Mesothelial cell of epicardium (in vitro differentiated cells): Measurements from ENCODE around the gene NKIRAS1. TPM values are rescaled to one million over a fixed set of nuclear protein-coding genes. Genes with fewer than 3 reads are reported as not detected.

Experiments
- DNase-seq, 2 experiments: peaks; one replicate each; pipeline ENCODE4 v3.0.0; 2021; ENCODE audit warnings: low spot score in 2 of 2; ENCODE audit not compliant: unreplicated experiment in 2 of 2
- H3K27ac Mint-ChIP-seq: 2 replicates; pipeline ENCODE4 v1.8.0; 2021; ENCODE audit warnings: mixed read lengths
- H3K27me3 Mint-ChIP-seq: 2 replicates; pipeline ENCODE4 v1.8.0; 2021; ENCODE audit warnings: low read depth, mixed read lengths
- H3K36me3 Mint-ChIP-seq: 2 replicates; pipeline ENCODE4 v1.8.0; 2021; ENCODE audit warnings: mixed read lengths
- H3K4me1 Mint-ChIP-seq: 2 replicates; pipeline ENCODE4 v1.8.0; 2021; ENCODE audit warnings: mixed read lengths
- H3K4me3 Mint-ChIP-seq: 2 replicates; pipeline ENCODE4 v1.8.0; 2021; ENCODE audit warnings: mild to moderate bottlenecking, moderate library complexity, mixed read lengths
- H3K9me3 Mint-ChIP-seq: 2 replicates; pipeline ENCODE4 v1.8.0; 2021; ENCODE audit warnings: mixed read lengths
- total RNA-seq: library from RNA; stranded (reverse); gene quantifications from 3 replicates; pipeline ENCODE4 v1.2.1, GENCODE V29; 2021
- TF ChIP-seq, protein P1 (sequence below): fragments of 200-600 bp; sonication (generic); IDR thresholded peaks from one replicate; pipeline ENCODE4 v1.5.0; 2021; ENCODE audit warnings: antibody characterized with exemption; ENCODE audit not compliant: unreplicated experiment

The NKIRAS1 gene
- total RNA-seq, 1 donor from 2014 or later = 8.7 TPM

- TF ChIP-seq, protein P1, sequence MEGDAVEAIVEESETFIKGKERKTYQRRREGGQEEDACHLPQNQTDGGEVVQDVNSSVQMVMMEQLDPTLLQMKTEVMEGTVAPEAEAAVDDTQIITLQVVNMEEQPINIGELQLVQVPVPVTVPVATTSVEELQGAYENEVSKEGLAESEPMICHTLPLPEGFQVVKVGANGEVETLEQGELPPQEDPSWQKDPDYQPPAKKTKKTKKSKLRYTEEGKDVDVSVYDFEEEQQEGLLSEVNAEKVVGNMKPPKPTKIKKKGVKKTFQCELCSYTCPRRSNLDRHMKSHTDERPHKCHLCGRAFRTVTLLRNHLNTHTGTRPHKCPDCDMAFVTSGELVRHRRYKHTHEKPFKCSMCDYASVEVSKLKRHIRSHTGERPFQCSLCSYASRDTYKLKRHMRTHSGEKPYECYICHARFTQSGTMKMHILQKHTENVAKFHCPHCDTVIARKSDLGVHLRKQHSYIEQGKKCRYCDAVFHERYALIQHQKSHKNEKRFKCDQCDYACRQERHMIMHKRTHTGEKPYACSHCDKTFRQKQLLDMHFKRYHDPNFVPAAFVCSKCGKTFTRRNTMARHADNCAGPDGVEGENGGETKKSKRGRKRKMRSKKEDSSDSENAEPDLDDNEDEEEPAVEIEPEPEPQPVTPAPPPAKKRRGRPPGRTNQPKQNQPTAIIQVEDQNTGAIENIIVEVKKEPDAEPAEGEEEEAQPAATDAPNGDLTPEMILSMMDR = no peak
- Mint-ChIP-seq H3K27ac (peak within 1 kb of the TSS; percentile 97), H3K4me1 (peaks cover 29% of the 10 kb centered on the region), H3K27me3 (no peaks in the 10 kb centered on the region), H3K9me3 (no peaks in the 10 kb centered on the region), H3K36me3 (no peaks in the 10 kb centered on the region), H3K4me3 (peak within 1 kb of the TSS; percentile 80)
- peak; percentile 73 to 81 for DNase-seq
These were observed 28.3 kb upstream of the NKIRAS1 start, which contains the start of gene NR1D2 for GRCh38 chr3:23944861-23945662. NR1D2 (plus strand) TSS chr3:23945286; CDS start chr3:23945579, 293 bp downstream.

GRCh38 chr3:23944007-23944783, 27.4 kb upstream of the NKIRAS1 start:
- H3K4me1 Mint-ChIP-seq = peaks cover 23% of the 10 kb centered on the region
- no peaks in the 10 kb centered on the region for H3K36me3 Mint-ChIP-seq
- H3K27me3 Mint-ChIP-seq = no peaks in the 10 kb centered on the region
- DNase-seq = no peak
- H3K9me3 Mint-ChIP-seq = no peaks in the 10 kb centered on the region
- TF ChIP-seq, protein P1 = no peak
- peak overlapping the region; percentile 74 for H3K4me3 Mint-ChIP-seq
- peak overlapping the region; percentile 75 for H3K27ac Mint-ChIP-seq

- Mint-ChIP-seq H3K27me3 (no peaks in the 10 kb centered on the region), H3K9me3 (peaks cover 7% of the 10 kb centered on the region), H3K4me3 (no peak overlapping the region), H3K4me1 (peaks cover 16% of the 10 kb centered on the region), H3K36me3 (no peaks in the 10 kb centered on the region), H3K27ac (no peak overlapping the region)
- TF ChIP-seq, protein P1 = no peak
- no peak for DNase-seq
These were observed 25.8 kb upstream of the NKIRAS1 start for GRCh38 chr3:23942546-23942945.

DNA sequence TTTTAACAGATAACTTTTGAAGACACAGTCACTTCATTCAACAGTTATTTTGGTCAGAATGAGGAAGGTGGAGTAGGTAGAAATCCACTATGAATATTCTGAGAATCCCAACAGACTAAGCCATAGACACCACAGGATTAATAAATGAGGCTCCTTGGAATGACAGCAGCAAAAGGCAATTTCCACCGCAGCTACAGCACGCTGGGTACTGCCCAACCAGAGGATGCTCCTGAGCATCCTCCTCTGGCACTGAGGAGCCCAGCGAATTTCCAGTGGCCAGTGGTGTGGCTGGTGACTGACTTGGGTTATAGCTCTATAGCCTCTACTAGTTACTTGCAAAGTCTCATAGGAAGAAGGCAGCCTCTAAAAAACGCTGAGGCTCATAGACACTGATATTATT, 24.6 kb upstream of the NKIRAS1 start:
- H3K4me1 Mint-ChIP-seq = peaks cover 10% of the 10 kb centered on the region
- H3K27me3 Mint-ChIP-seq = no peaks in the 10 kb centered on the region
- TF ChIP-seq, protein P1 = no peak
- H3K36me3 Mint-ChIP-seq = no peaks in the 10 kb centered on the region
- no peak overlapping the region for H3K27ac Mint-ChIP-seq
- no peak overlapping the region for H3K4me3 Mint-ChIP-seq
- no peak for DNase-seq
- H3K9me3 Mint-ChIP-seq = peaks cover 7% of the 10 kb centered on the region

GRCh38 chr3:23940775-23941174, 24.0 kb upstream of the NKIRAS1 start:
- Mint-ChIP-seq H3K4me1 (peaks cover 10% of the 10 kb centered on the region), H3K27ac (no peak overlapping the region), H3K4me3 (no peak overlapping the region), H3K27me3 (no peaks in the 10 kb centered on the region), H3K36me3 (no peaks in the 10 kb centered on the region), H3K9me3 (peaks cover 7% of the 10 kb centered on the region)
- DNase-seq = no peak
- TF ChIP-seq, protein P1 = no peak
